Pons (tissue), 1 donor: ENCODE results near the gene CDT1.

Experiments
- DNase-seq: peaks from one replicate; pipeline ENCODE4 v3.0.0-alpha.2; 2016; ENCODE audit warnings: low spot score

Gene CDT1

DNA sequence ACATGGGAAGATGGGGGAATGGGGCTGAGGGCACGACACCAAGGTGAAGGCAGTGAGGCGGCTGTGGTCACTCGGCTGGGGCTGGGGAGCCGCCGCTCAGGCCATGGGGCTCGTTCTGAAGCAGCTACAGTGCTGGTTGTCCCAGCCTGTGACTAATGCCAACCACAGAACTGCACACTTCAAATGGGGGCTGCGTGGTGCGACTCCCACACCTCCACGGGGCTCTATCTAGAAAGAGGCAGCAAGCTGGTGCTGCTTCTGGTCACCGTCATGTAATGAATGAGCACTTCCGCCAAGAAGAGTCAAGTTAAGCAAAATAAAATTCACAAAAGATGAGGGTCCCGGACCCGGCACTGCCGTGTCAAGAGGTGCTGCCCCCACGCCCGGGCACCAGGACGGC, 33.2 kb downstream of the CDT1 start:
- no peak for DNase-seq

DNA sequence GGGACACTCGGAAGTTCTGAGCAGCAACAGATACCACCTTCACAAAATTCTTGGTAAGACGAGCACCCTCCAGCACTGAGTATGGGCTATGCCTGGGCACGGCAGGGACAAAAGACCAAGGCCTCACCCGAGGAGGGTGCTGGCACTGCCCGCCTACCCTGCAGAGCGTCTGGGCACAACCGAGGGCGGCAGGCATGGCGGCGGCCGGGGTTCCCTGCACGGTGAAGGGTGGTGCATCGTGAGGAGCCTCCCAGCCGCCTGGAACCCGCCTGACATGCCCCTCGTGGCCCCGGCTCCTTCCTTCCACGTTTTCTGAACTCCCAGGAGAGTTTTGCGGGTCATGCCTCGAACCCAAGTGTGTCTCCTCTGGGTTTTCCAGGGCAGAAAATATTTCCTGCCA, 34.2 kb downstream of the CDT1 start:
- DNase-seq: no peak

DNA sequence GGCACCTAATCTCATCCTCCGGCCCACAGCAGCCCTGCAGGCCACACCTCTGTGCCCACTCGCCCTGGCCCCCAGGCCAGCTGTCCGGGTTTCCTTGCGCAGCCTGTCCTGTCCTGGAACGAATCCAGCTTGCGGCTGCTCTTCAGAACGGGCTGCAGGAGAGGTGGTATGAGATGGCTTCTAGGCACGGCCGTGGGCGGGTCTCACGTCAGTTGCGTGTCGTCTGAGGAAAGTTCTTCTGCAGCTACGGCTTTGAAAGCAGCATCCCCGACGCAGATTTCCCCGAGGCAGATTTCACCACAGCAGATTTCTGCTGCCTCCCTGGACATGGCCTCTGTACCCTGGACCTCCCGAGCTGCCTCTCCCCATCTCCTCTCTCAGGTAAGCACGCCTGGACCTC, 35.0 kb downstream of the CDT1 start:
- no peak for DNase-seq

DNA sequence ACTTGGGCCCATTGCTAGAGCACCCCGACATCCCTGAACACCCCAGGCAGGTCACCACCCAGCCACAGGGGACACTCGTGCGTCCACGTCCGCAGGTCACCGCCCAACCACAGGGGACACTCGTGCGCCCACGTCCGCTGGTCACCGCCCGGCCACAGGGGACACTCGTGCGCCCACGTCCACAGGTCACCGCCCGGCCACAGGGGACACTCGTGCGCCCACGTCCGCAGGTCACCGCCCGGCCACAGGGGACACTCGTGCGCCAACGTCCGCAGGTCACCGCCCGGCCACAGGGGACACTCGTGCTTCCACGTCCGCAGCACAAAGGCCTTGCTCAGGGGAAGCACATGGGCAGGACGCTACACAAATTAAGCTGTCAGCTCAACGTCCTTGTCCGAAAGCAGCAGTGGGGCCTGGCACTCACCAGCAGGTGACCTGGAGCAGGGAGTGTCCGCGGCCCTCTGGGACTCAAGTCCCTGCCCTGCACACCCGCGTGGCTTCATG, 35.5 kb downstream of the CDT1 start:
- DNase-seq: no peak

DNA sequence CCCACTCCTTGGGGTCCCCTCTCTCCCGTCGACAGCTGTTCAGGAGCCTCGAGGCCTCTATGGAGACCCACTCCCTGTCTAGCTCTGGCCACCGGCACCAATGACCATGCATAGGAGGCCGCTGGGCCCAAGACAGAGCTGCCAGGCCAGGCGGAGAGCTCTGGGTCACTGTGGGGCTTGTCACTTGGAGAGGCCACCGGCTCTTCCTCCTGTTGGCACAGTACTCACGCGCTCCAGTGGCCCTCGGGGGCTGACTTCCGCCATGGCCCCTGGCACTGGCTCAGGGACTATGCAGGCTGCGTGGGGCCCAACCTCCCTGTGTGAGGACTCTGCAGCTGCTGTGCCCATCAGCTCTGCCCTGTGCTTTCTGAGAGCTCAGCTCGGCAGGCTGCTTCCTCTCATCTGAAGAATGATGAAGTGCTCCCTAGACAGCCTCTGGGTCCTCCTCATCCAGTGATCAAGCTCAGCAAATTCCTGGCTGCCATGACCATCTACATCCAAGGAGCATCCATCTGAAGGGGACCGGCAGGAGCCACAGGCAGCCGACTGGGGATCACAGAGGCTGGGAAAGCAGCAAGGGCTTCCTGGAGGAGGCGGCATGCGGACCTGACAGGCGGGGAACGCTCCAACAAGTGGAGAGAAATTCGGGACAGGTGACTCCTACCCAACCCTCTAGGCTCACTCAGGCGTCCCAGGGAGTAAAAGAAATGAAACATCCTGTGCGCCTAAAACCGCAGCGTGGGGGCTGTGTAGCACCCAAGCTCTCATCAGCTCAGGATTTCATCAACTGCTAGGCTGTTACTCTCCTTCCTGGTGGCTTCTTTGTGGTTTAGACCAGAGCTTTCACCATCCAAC, 36.4 kb downstream of the CDT1 start:
- no peak for DNase-seq

DNA sequence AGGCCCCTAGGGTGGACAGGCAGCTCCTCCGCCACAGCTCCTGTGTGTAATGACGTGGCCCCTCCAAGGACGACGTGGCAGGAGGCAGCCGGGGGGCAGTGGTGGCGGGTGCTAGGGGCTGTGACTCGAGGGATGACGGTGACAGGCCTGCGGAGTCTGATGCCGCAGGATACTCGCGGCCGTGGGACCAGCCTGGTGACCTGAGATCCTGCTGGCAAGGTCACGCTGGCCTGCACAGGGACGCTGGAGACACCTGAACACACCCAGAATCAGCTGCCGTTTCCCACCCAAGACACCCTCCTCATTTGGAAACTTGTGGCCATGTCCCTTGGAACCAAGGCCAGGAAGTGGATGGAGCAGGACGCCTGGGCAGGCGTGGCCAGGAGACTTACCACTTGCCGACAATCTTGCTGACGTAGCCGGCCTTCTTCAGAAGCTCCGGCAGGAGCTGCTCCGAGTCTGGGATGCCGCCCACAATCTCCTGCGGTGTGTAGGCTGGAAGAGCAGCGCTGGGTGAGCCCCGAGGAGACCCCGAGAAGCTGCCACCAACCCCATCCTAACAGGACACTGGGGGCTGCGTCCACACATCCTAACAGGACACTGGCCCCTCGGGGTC, 37.1 kb downstream of the CDT1 start:
- DNase-seq: no peak

DNA sequence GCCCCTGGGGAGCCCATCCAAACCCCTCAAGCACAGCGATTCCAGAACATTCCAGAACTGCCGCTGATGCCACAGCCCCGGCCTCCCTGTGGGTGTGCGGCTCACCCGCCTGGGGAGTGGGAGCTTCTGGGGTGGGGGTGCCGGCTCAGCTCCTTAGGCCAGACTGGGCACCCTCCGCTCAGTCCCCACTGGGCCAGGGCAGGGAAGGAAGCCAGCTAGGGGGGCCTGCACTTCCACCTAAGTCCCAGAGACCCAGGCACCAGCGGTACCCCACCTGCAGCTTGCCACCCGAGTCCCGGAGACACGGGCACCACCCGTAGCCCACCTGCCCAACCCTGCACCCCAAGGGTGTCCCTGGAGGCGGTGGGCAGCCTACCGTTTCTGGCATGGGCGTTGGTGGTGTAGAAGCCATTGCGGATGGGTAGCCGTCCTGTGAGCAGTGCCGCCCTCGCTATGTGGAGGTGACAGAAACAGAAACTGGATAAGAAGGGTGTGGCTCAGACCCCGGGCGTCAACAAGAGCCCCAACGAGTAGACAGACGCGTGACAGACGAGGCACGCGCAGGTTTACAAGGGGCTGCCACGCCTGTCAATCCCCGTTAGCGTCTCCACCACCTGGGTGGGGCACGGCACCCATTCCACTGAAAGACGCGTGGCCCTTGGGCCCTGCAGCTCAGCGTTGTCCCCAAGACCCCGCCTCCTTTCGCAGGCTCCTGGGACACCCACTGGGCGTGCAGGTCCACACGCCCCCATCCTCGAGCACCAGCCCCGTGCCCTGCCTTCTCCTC, 38.1 kb downstream of the CDT1 start:
- no peak for DNase-seq

DNA sequence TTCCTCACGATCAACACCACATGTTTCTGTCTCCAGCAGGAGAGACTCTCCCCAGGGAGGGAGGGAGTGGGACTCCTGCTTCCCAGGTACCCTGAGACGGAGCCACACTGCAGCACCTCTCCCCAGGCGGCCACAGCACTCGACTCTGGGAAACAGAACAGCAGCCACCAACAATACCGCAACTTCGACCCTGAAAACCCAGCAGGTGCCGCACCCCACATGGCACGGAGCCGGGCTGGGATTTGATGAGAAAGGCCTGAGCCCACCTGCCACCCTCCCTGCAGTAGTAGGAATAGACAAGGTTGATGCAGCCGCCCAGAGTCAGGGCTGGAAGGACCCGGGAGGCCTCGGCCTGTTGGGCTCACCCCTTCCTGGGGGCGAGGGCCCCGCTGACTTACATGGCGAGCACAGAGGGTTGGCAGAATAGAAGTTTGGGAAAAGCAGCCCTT, 38.7 kb downstream of the CDT1 start:
- no peak for DNase-seq

DNA sequence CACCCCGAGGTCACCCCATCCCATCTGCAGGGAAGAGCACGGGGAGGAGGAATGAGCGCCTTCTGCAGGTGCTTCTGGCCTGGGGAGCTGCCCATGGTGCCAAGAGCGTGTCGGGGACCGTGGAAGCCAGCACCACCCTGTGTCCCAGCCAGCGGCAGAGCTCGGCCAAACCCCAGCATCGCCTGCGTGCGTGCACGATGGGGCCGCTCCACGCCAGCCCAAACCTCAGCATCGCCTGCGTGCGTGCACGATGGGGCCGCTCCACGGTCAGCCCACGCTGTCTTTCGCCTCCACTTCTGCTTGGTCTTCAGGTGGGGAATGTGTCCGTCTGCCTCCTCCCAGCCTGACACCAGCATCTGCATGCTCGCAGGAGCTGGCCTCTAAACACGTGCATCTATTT, 39.2 kb downstream of the CDT1 start:
- DNase-seq: no peak

DNA sequence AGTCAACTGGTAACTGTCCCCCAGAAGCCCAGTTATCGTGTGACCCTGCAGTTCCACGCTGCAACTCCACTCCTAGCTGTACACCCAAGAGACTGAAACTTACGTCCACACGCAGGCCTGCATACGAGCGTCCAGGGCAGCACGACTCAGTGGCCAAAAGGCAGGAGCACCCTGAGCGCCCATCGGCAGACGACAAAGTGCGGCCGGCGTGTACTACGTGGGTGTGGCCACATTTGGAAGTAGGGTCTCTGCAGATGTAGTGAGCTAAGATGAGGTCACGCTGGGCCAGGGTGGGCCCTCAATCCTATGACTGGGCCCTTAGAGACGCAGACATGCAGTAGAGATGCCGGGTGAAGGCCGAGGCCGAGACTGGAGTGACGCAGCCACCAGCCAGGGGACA, 39.7 kb downstream of the CDT1 start:
- no peak for DNase-seq

DNA sequence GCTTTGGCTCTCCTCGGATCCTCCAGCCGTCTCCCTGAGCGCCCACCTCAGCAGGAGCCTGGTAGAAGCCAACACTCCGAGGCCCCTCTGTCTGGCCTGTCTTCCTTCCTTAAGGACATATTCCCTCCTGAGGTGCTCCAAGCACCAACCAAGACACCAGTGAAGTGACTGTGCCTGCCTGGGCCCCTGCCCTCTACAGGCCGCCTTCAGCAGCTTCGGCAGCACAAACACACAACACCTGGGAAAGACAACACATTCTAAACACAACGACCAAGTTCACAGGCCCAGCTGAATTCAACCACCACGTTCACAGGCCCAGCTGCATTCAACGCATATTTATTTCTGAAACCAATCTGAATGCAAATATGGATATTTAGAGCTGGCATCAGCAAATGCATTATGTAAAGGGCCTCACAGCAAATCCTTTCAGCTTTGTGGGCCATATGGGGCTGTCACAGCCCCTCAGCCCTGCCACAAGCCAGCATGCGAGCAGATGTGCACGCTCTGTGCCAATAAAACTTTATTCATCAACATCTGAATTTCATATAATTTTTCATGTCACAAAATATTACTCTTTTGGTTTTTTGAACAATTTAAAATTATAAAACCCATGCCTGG, 40.9 kb downstream of the CDT1 start:
- DNase-seq: no peak

DNA sequence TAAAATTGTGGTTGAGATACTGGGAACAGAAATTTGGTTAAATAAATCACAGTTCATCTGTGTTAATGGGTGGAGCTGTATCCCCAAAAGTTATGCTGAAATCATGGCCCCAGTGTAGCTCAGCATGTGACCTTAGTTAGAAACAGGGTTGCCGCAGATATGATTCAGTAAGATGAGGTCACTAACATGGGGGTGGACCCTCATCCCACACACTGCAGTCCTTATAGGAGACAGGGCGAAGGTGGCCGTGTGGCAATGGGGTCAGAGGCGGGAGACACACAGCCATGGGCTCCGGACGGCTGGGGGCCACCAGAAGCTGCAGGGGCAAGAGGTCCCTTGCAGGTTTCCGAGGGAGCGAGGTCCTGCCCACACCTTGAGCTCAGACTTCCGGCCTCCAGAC, 42.5 kb downstream of the CDT1 start:
- DNase-seq: no peak

DNA sequence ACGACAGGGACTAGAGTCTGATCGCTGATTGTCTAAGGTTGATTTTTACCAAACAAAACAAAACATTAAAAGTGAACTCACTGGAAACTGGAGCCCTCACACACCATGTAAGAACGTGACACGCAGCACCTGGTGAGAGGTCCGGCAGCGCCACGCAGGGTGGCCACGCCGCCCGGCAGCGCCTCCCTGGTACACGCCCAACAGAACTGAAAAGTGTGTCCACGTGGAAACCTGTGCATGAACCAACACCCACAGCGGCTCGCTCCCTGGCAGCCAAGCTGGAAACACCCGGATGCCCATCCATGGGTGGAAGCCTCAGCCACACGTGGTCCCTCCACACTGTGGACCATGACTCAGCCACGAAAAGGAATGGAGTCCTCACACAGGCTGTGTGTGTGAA, 44.1 kb downstream of the CDT1 start:
- no peak for DNase-seq

DNA sequence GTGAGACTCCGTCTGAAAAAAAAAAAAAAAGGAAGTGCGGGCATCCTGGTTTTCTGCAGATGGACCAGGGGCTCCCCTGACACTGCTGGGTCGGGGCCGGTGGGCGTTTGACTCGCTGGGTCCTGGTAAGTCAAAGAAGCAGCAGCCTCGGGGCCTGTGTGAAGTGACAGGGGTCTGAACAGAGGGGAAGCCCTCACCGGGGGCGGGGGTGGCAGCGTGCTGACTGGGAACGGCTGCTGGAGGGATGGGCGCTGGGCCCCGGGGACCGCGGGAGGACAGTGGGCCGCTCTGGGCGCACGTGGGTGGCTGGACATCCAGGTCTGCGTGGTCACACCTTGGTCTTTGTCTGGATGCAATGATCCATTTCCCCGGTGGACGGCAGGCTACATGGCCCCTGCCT, 45.0 kb downstream of the CDT1 start:
- DNase-seq: no peak

DNA sequence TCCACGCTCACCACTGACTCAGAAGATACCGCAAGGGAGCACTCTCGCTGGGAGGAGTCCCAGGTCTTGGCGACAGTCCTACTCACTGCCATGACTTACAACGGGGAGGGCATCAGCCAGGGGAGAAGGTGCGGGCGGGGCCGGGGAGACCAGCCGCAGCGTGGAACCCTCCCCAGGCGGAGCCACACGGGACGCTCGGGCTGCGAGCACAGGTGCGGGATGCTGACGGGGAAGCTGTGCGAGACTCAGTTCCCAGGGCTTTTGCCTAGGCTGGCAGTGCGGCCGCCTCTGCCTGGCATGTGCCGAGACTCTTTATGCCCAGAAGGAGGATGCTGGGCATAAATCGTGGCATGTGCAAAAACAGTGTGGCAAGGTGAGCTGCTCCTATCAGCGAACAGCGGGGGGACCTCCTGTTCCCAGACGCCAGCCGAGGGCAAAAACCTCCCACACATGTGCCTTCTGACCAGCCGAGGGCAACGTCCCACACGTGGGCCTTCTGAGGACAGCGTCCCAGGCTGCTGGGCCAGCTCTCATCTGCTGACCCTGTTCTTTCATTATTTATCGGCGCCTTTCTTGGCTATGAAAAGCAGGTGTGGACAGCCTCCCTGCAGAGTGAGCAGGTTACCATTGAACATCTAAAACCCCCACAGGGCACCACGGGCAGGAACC, 47.1 kb downstream of the CDT1 start:
- DNase-seq: no peak

DNA sequence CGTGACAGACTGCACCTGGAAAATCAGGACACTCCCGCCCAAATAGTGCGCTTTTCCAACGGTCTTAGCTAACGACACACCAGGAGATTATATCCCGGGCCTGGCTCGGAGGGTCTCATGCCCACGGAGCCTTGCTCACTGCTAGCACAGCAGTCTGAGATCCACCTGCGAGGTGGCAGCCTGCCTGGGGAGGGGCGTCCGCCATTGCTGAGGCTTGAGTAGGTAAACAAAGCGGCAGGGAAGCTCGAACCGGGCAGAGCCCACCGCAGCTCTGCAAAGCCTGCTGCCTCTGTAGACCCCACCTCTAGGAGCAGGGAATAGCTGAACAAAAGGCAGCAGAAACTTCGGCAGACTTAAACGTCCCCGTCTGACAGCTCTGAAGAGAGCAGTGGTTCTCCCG, 48.0 kb downstream of the CDT1 start:
- no peak for DNase-seq

DNA sequence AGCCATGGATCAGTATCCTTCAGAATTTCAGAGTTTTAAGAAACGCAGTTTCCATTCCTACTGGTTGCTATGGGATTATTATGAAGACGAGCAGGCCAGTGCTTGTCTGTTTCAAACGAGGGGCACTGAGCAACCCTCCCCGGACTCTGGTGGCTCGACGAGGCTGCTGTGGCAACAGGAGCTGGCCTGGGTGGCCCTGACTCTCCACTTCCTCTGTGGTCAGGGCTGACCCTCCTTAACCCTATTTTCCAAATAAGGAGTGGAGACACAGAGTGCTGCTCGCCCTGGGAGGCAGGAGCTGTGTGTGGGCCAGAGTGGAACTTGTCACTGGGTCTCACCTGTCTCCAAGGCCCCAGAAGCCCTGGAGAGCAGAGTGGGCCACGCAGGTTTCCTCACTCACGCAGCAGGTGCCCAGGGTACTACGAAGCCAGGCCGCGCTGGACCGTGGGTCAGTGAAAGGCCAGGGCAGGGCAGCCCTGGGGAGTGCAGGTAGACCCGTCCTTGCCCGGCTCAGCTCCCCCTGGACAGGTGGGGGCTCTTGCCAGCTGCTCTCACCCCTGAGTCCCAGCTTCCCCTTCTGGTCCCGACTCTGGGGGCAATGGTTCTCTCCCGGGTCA, 49.8 kb downstream of the CDT1 start:
- DNase-seq: no peak

DNA sequence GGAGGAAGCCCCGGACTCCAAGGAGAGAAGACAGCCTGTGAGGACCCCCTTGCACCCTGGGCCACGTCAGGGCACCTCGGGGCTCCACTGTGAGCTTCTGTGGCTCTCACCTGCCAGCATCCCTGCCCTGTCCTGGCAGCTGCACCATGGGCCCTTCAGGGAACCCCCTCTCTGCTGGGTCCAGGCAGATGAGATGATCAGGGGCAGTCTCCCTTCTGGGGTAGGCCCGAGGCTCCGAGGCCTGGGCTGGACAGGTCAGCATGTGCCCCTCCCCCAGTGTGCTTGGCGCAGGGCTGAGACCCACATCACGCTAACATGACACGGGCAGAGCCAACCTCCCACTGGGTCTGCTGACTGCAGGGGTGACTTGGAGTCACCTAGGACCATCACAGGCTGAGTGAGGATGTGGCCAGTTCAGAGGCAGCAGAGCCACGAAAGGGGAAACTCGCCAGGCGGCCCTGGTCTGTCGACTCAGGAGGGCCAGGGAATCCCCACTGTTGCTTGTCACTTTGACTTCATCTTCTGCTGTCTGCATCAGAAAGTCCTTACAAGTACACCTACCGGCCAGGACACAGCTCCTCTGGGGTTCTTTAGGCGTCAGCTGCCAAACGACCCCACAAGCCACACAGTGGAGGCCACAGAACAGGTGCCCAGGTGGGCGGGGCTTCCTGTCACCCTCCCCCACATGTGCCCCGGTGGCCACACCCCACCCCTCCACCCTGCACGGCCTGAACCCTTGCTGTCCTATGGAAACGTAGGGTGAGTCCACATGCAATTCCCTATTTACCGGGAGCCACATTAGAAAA, 50.9 kb downstream of the CDT1 start:
- DNase-seq: peak; percentile 5

DNA sequence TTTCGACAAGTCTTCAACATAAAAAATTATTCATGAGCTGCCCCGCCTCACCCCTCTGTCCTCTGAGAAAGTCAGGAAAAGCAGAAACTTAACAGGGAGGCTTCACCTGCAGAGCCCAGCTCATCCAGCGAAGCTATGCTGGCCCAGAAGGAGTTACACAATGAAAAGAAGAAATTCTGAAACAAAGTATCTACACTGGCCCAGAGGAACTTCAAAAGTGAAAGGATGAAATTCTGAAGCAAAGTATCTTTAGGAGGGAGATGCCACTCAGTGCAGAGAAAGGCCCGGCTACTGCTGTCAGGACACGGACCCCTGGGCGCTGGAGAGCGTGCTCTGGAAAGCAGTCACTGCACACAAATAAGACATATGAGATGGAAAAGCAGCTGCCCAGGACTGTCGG, 51.6 kb downstream of the CDT1 start:
- DNase-seq: no peak

DNA sequence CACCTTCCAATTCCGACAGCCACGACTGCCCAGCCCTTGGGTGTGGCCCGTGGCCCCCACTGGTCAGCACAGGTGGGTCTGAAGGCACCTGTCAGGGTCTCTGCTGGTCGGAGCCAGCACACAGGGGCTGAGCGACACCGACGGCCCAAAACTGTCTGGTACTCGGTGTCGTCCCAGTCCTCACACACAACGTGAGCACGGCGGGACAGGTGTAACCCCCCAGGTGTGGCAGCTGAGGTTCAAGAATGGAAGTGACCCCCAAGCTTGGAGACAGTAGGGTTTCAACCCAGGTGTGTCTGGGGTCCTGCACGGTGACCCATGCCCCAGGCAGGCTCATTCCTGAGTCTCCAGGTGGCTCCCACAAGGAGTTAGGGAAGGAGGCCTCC, 52.1 kb downstream of the CDT1 start:
- DNase-seq: peak; percentile 1
